Activated T-cell treated with anti-CD3 and anti-CD28 coated beads, Interleukin-2, amount 50 U/mL, for 24 hours (primary cell): ENCODE results near the gene ANKFN1.

Experiments used
- DNase-seq: peaks from one replicate; pipeline ENCODE4 v3.0.0-alpha.2; 2020
- H3K27ac Mint-ChIP-seq: 2 replicates; pipeline ENCODE4 v1.8.0; 2020; ENCODE audit warnings: mild to moderate bottlenecking, mixed read lengths
- H3K27me3 Mint-ChIP-seq: 2 replicates; pipeline ENCODE4 v1.8.0; 2020; ENCODE audit warnings: mixed read lengths
- H3K36me3 Mint-ChIP-seq: 2 replicates; pipeline ENCODE4 v1.8.0; 2020; ENCODE audit warnings: low read depth, mixed read lengths
- H3K4me1 Mint-ChIP-seq: 2 replicates; pipeline ENCODE4 v1.8.0; 2020; ENCODE audit warnings: low read depth, mixed read lengths
- H3K4me3 Mint-ChIP-seq: 2 replicates; pipeline ENCODE4 v1.8.0; 2020; ENCODE audit warnings: mild to moderate bottlenecking, moderate library complexity, mixed read lengths
- H3K9me3 Mint-ChIP-seq: 2 replicates; pipeline ENCODE4 v1.8.0; 2020; ENCODE audit warnings: mixed read lengths

The ANKFN1 gene

DNA sequence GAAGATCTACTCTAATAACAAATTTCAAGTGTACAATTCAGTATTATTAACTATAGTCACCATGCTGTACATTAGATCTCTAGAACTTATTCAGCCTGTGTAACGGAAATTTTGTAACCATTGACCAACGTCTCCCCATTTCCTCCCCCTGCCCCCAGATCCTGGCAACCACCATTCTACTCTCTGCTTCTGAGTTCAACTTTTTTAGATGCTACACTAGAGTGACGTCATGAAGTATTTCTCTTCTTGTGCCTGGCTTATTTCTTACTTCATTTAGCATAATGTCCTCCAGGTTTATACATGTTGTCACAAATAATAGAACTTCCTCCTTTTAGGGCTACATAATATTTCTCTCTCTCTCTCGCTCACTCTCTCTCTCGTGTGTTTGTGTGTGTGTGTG lies 157.5 kb downstream of the ANKFN1 start:
- Mint-ChIP-seq H3K4me1 (peaks cover 4% of the 10 kb centered on the region), H3K27ac (no peak overlapping the region), H3K4me3 (no peak overlapping the region), H3K36me3 (no peaks in the 10 kb centered on the region), H3K27me3 (peaks cover 10% of the 10 kb centered on the region), H3K9me3 (no peaks in the 10 kb centered on the region)
- DNase-seq, result no peak

DNA sequence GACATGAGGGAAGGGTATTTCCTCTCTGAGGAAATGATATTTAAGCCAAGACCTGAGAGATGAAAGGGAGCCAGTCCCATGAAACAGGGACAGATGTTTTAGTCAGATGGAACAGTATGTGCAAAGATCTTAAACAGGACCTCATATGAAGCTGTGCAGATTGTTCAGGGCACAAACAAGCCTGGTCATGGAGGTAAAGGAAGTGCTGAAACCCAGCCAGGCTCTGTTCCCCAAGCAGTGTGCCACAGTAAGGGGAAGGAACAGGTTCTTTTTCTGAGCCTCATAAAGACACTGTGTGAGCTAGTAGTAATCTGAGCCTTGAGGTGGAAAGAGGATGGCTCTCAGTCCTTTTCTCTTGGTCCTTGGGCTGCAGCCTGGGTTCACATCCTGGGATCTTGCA lies 159.9 kb downstream of the ANKFN1 start:
- no peaks in the 10 kb centered on the region for H3K36me3 Mint-ChIP-seq
- DNase-seq, result no peak
- H3K9me3 Mint-ChIP-seq, result no peaks in the 10 kb centered on the region
- H3K4me1 Mint-ChIP-seq, result peaks cover 4% of the 10 kb centered on the region
- H3K27me3 Mint-ChIP-seq, result peaks cover 5% of the 10 kb centered on the region
- H3K27ac Mint-ChIP-seq, result no peak overlapping the region
- H3K4me3 Mint-ChIP-seq, result no peak overlapping the region

DNA sequence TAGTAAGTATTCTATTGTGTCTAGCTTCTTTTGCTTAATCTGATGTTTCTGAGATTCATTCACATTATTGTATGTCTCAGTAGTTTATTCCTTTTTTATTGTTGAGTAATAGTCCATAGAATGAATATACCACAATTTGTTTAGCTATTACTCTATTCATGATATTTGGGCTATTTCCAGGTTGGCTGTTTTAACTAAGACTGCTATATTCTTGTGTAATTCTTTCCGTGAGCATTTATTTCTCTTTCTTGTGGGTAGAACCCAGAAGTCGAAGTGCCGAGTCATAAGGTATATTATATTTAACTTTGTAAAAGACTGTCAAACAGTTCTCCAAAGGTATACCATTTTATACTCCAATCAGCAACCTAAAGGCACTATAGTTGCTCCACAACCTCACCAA lies 160.8 kb downstream of the ANKFN1 start:
- Mint-ChIP-seq H3K4me1 (peaks cover 4% of the 10 kb centered on the region), H3K36me3 (no peaks in the 10 kb centered on the region), H3K27ac (no peak overlapping the region), H3K4me3 (no peak overlapping the region), H3K27me3 (peaks cover 5% of the 10 kb centered on the region), H3K9me3 (no peaks in the 10 kb centered on the region)
- DNase-seq, result no peak

DNA sequence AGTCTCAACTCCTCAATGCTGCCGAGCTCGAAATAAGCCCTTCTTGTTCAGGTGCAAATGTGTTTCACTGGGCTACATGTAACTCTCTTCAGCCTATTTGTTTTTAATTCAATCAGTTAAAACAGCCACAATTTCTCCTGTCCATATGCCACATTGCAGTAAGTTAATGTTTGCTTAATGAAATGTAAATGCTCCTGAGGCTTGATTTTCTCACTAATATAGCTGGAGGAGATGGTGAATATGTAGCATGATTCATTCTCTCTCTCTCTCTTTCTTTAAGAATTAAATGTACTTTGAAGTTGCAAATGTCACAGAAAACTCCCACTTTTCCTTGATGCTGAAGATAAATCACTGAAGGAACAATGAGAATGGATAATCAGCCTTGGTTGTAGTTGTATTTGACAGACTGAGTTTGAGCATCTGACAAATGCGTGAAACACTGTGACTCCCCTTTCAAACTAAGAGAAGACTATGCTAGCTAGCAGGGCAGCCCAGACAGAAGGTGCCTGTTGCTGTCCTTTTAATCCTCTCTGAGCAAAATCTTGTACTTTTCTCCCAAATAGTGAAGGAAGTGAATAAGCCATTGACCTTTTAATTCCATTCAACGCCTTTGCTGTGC lies 161.8 kb downstream of the ANKFN1 start:
- Mint-ChIP-seq H3K9me3 (no peaks in the 10 kb centered on the region), H3K27me3 (peaks cover 8% of the 10 kb centered on the region), H3K4me3 (no peak overlapping the region), H3K4me1 (peaks cover 4% of the 10 kb centered on the region), H3K36me3 (no peaks in the 10 kb centered on the region), H3K27ac (no peak overlapping the region)
- no peak for DNase-seq

DNA sequence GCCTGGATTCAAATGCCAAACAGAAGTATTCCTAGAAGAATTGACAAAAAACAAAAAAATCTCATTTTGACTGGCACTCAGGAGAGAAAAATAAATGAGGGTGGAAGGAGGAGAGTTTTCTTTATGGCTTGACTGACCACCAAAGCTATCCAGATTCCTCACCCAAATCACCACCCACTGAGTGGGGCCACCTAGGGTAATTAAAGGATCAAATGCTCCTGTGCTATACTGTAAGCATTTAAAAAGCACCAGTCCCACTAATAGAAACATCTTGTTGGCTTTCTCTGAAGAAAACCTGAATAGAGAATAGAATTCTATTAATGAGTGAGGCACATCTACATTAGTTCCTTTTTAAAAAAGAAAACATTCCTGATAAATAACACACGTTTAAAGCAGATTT lies 163.3 kb downstream of the ANKFN1 start:
- Mint-ChIP-seq H3K36me3 (no peaks in the 10 kb centered on the region), H3K4me3 (no peak overlapping the region), H3K4me1 (peaks cover 4% of the 10 kb centered on the region), H3K9me3 (no peaks in the 10 kb centered on the region), H3K27me3 (peaks cover 11% of the 10 kb centered on the region), H3K27ac (no peak overlapping the region)
- DNase-seq, result no peak

DNA sequence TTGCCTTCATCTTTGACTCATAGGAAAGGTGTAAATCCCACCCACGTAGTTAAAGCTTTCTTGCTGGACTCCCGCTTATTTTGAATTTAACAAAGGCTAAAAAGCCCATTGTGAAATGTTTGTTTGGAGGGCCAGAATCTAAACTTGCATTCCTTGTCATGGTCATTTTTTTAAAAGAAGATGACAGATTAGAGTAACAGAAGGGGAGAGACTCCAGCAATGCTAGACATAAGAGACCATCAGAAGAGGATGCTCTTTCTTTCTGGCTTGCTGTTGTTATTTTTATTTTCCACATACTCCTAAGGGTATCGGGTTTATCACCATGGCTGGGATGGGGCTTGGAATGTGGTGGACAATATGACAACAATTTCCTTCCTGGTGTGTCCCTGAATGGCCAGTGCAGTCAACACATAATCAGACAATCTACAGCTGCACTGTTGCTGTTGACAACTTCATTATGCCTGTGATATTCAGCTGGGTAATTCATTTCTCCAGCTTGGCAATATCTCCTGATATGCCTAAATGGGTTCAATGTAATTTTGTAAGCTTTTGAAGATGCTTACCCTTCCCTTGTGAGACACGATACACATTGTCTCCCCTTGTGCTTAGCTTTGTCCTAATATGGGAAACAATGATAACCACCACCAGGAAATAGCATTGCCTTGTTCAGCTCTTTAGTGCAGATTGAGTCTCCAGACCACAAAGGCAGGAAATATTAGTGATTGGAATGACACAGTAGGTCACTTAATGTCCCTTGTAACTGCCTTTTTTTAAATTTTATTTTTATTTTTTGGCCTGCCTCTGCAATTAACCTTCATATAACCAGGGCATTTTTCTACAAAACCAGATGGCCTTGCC lies 164.3 kb downstream of the ANKFN1 start:
- no peak for DNase-seq
- H3K36me3 Mint-ChIP-seq, result no peaks in the 10 kb centered on the region
- H3K4me3 Mint-ChIP-seq, result no peak overlapping the region
- no peaks in the 10 kb centered on the region for H3K9me3 Mint-ChIP-seq
- H3K4me1 Mint-ChIP-seq, result peaks cover 4% of the 10 kb centered on the region
- peaks cover 13% of the 10 kb centered on the region for H3K27me3 Mint-ChIP-seq
- no peak overlapping the region for H3K27ac Mint-ChIP-seq

DNA sequence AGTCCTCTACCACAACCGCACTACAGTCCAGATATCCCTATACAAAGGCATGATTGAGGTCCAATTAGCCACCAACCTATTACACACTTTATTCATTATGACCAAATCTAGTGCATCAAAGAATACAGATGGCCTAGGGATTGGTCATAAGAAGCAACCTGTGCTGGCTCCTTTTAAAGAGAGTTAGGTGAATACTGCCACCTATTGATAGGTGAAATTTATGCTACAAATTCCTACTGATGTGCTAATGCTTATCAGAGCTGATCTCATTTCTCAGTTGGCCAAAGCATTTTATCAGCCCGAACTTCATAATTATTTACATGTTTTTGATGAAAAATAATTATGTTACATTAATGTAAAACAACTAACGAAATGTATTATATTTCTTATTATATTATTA lies 166.3 kb downstream of the ANKFN1 start:
- H3K27me3 Mint-ChIP-seq, result peaks cover 12% of the 10 kb centered on the region

DNA sequence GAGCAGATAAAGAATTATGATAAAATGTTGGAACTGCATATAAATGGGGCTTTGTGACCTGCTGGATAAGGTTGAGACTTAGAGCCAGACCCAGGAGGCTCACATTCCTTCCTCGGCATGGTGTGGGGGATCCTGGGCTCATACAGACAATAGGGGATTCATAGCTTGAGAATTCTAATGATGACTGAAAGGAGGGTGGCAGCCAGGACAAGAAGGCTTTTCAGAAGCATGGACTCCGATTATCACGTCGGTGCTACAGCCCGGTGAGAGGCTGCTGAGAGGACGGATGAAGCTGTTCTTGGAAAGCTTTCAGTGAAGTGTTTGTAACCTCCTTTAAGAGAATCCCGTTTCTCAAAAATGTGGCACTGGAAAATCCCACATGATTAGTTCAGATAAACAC lies 167.2 kb downstream of the ANKFN1 start:
- Mint-ChIP-seq H3K36me3 (no peaks in the 10 kb centered on the region), H3K4me3 (no peak overlapping the region), H3K9me3 (no peaks in the 10 kb centered on the region), H3K27me3 (peaks cover 14% of the 10 kb centered on the region), H3K27ac (no peak overlapping the region), H3K4me1 (no peaks in the 10 kb centered on the region)
- DNase-seq, result no peak

More for the DNA sequence above, 166.3 kb downstream of the ANKFN1 start:
- Mint-ChIP-seq H3K4me3 (no peak overlapping the region), H3K27ac (no peak overlapping the region), H3K36me3 (no peaks in the 10 kb centered on the region), H3K4me1 (no peaks in the 10 kb centered on the region), H3K9me3 (no peaks in the 10 kb centered on the region)
- no peak for DNase-seq

DNA sequence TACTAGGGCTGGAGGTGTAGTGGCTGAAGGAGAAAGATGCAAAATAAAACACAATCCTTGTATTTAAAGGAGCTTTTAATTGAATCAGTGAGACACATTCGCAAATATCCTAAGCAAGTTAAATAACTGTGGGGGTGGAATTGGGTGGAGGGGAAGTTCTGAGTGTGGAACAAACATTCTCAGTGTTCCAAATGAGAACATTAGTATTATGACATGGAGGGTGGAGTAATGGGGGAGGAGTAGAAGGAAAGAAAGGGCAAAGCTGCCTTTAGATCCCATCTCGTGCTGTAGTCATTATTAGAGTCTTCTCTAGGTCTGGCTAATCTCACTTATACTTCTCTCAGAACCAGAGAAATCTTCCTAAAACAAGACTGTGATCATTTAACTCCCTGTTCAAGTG lies 169.7 kb downstream of the ANKFN1 start:
- H3K27me3 Mint-ChIP-seq, result peaks cover 14% of the 10 kb centered on the region
- H3K9me3 Mint-ChIP-seq, result no peaks in the 10 kb centered on the region
- no peak overlapping the region for H3K27ac Mint-ChIP-seq
- no peak overlapping the region for H3K4me3 Mint-ChIP-seq
- no peaks in the 10 kb centered on the region for H3K36me3 Mint-ChIP-seq
- no peaks in the 10 kb centered on the region for H3K4me1 Mint-ChIP-seq
- no peak for DNase-seq

DNA sequence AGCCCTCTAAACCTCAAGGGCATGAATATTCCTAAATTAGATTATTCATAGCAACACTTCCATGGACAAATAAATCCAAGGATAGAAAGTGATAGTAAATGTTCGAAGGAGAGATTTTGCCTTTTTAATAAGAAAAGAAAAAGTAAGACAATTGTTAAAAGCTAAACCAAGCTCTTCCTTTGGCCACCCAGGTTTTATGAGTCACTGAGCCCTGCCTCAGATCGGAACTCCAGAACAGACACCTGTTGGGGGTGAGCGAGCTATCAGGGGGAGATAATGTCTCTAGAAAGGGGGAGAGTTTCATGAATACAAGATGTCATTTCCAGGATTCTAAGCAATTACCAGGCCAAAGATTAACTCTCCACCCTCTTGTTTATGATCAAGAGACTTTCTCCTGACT lies 171.4 kb downstream of the ANKFN1 start:
- no peak for DNase-seq
- Mint-ChIP-seq H3K36me3 (no peaks in the 10 kb centered on the region), H3K9me3 (no peaks in the 10 kb centered on the region), H3K27me3 (peaks cover 12% of the 10 kb centered on the region), H3K4me3 (no peak overlapping the region), H3K4me1 (no peaks in the 10 kb centered on the region), H3K27ac (no peak overlapping the region)

DNA sequence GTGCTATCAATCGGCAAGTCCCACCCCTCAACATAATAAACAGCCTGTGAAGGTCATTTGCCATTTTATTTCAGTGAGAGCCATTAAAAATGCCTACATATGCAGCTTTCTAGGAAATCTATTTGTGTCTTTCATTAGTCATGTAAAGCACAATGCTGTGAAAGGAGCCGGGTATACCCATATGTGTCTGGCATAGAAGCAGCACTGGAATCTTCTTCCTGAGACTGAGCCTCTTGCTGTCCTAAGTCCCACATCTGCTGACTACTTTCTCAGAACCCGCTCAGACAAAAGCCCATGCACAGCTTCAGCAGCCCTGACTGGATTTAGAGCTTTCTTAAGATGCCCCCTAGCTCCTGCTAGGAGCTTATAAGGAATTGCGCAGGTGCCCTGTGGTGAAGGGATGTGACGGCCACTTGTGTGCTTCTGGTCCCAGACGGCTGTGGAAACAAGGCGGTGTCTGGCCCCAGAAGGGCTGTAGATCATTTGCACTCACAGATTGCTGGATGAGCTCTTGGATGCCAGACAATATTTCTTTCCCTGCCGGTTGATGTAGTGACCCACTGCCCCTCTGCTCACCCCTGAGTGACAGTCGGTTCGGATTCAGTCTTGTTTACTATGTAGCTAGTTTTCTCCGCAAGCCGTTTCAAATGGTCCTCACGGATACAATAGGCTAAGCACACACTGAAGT lies 172.2 kb downstream of the ANKFN1 start:
- no peak for DNase-seq
- Mint-ChIP-seq H3K4me3 (no peak overlapping the region), H3K27me3 (peaks cover 15% of the 10 kb centered on the region), H3K27ac (no peak overlapping the region), H3K9me3 (no peaks in the 10 kb centered on the region), H3K36me3 (no peaks in the 10 kb centered on the region), H3K4me1 (no peaks in the 10 kb centered on the region)

DNA sequence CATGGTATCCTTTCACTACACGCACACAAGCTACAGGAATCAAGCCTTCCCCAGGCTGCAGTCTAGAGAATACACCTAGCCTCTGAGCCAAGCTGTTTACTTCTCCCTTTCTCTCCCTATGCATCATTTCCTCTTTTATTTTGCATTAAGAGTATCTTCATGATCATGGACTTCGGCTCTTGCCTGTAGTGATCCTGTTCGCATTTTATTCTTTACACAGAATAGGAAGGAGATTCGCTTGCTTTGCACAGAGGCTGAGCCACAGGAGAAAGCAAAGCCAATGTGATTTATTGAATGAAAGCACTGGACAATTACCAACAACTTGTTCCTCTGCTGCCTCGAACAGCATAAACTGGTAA lies 172.7 kb downstream of the ANKFN1 start:
- no peaks in the 10 kb centered on the region for H3K36me3 Mint-ChIP-seq
- H3K27me3 Mint-ChIP-seq, result peaks cover 15% of the 10 kb centered on the region
- H3K4me3 Mint-ChIP-seq, result no peak overlapping the region
- no peak overlapping the region for H3K27ac Mint-ChIP-seq
- DNase-seq, result no peak
- H3K4me1 Mint-ChIP-seq, result no peaks in the 10 kb centered on the region
- H3K9me3 Mint-ChIP-seq, result no peaks in the 10 kb centered on the region

DNA sequence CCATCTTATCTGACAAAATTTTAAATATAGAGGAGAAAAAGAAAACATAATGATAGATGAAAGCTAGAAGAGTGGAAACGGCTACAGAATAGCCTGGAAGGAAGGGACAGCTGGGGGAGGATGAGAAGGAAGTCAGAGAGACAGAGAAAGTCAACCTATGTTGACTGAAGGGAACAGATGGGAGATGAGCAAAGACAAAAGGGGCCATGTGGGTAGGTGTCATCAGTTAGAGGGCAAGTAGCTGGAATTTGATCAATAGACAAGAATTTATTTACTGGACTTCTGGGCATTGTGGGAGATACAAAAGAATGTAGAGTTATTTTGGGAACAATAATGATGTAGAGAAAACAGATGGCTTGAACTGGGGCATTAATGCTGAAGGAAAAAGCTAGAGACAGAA lies 194.4 kb downstream of the ANKFN1 start:
- Mint-ChIP-seq H3K27ac (no peak overlapping the region), H3K36me3 (no peaks in the 10 kb centered on the region), H3K4me1 (no peaks in the 10 kb centered on the region), H3K4me3 (no peak overlapping the region), H3K9me3 (peaks cover 3% of the 10 kb centered on the region), H3K27me3 (peaks cover 18% of the 10 kb centered on the region)
- no peak for DNase-seq

DNA sequence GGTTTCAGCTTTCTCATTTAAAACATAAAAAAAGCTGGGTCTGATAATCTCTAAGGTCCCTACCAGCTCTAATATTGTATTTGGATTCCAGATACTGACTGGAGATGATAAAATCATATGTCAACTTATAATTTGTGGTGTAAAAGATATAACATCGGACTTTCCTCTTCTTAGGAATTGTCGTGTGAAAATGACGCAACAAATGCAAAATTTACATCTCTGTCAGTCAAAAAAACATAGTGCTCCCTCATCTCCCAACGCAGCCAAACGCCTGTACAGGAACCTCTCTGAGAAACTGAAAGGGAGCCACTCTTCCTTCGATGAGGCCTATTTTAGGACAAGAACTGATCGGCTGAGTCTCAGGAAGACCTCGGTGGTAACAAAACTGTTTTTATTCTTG lies 197.3 kb downstream of the ANKFN1 start:
- Mint-ChIP-seq H3K36me3 (no peaks in the 10 kb centered on the region), H3K27me3 (peaks cover 10% of the 10 kb centered on the region)

DNA sequence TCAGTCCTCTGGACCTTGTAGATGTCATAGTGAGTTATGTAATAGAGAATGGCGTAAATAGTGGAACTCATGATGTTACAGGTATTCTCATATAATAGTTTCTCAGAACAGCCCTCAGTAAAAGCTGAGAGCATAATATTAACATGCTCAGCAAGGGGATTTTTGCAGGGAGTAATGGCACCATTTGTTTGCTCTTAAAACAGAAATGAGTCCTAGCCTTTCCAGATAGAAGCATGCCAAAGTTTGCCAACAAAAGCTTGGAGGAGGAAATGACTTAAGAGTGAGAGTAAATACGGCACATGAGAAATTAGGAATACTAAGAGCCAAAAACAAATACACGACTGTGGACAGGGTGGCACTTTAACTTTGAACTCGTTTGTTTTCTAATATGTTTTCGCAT lies 198.4 kb downstream of the ANKFN1 start:
- DNase-seq, result no peak
- H3K27me3 Mint-ChIP-seq, result peaks cover 4% of the 10 kb centered on the region
- H3K4me3 Mint-ChIP-seq, result no peak overlapping the region
- no peak overlapping the region for H3K27ac Mint-ChIP-seq
- H3K36me3 Mint-ChIP-seq, result no peaks in the 10 kb centered on the region
- no peaks in the 10 kb centered on the region for H3K9me3 Mint-ChIP-seq
- H3K4me1 Mint-ChIP-seq, result no peaks in the 10 kb centered on the region

More for the DNA sequence above, 197.3 kb downstream of the ANKFN1 start:
- Mint-ChIP-seq H3K4me1 (no peaks in the 10 kb centered on the region), H3K4me3 (no peak overlapping the region), H3K9me3 (no peaks in the 10 kb centered on the region), H3K27ac (no peak overlapping the region)
- DNase-seq, result no peak
